Measurements from ENCODE around the gene STRBP.

Gene STRBP

DNA sequence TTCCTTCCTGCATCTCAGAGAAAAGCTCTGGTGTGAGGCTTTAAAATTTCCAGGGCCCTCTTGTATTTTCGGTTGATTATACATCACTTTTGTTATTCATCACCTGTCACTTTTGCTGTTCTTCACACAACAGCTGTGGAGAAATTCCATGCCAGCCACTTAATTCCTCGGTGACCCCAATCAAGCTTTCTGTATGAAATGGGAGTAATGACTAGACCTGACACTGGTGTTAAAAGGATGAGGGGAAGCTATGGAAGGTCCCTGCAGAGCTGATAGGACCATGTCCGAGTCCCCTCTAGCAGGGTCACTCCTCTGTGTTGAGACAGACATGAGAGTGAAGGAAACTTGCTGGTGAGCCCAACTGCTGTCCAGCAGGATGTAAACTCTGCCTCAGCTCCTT lies 175.2 kb downstream of the STRBP start:
- H3K4me3 ChIP-seq (ENCODE audit: low read depth, low read length): no peak overlapping the region
- TF ChIP-seq, protein P1, sequence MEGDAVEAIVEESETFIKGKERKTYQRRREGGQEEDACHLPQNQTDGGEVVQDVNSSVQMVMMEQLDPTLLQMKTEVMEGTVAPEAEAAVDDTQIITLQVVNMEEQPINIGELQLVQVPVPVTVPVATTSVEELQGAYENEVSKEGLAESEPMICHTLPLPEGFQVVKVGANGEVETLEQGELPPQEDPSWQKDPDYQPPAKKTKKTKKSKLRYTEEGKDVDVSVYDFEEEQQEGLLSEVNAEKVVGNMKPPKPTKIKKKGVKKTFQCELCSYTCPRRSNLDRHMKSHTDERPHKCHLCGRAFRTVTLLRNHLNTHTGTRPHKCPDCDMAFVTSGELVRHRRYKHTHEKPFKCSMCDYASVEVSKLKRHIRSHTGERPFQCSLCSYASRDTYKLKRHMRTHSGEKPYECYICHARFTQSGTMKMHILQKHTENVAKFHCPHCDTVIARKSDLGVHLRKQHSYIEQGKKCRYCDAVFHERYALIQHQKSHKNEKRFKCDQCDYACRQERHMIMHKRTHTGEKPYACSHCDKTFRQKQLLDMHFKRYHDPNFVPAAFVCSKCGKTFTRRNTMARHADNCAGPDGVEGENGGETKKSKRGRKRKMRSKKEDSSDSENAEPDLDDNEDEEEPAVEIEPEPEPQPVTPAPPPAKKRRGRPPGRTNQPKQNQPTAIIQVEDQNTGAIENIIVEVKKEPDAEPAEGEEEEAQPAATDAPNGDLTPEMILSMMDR (IDR thresholded peaks at IDR 0.05; ENCODE audit: low read depth, low read length): no peak
- TF ChIP-seq MYC (IDR thresholded peaks at IDR 0.05; ENCODE audit: low read depth, low read length) (no peak), POLR2A (IDR thresholded peaks at IDR 0.05; ENCODE audit: extremely low read depth, insufficient read length) (no peak)
- TF ChIP-seq, protein P2, sequence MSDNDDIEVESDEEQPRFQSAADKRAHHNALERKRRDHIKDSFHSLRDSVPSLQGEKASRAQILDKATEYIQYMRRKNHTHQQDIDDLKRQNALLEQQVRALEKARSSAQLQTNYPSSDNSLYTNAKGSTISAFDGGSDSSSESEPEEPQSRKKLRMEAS (IDR thresholded peaks at IDR 0.05; ENCODE audit: low read depth, low read length): no peak
- DNase-seq (ENCODE audit: low read depth): no peak

DNA sequence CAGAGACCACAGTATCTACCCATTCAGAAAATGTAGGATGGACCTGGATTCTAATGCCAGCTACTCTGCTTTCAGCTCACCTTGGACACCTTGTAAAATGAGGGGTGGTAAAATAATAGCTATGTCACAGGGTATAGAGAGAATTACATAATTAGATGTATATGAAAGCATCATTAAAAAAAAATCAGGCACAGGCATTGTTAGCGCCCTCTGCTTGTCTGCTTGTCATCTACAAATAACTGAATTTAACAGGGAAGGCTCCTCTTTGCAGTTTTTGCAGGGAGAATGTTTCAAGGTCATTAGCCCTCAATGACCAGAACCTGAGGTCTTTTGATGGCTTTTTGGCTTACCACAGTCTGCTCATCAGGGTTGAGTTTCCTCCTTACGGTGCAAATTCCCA lies 176.9 kb downstream of the STRBP start:
- H3K4me3 ChIP-seq (ENCODE audit: low read depth, low read length): no peak overlapping the region
- no peak for DNase-seq (ENCODE audit: low read depth)

DNA sequence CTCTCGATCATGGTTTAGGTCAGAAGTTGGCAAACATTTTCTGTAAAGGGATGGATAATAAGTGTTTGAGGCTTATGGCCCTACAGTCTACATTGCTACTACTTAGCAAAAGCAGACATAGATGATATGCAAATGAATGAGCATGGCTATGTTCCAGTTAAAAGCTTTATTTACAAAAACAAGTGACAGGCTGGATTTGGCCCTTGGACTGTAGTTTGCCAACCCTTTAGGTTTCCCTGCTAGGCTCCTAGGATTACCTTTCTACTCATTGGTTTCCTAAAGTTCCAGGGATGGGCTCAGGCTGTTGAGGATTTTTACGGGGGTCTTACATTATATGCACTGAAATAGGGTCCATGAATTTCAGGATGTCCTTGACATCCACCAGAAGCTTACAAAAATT lies 177.4 kb downstream of the STRBP start:
- no peak overlapping the region for H3K4me3 ChIP-seq (ENCODE audit: low read depth, low read length)
- no peak for DNase-seq (ENCODE audit: low read depth)
- no peak for TF ChIP-seq MYC (IDR thresholded peaks at IDR 0.05; ENCODE audit: low read depth, low read length)
- TF ChIP-seq, protein P1 (IDR thresholded peaks at IDR 0.05; ENCODE audit: low read depth, low read length): no peak
- TF ChIP-seq, protein P2 (IDR thresholded peaks at IDR 0.05; ENCODE audit: low read depth, low read length): no peak
- TF ChIP-seq POLR2A (IDR thresholded peaks at IDR 0.05; ENCODE audit: extremely low read depth, insufficient read length): no peak

More for the DNA sequence above, 176.9 kb downstream of the STRBP start:
- TF ChIP-seq MYC (IDR thresholded peaks at IDR 0.05; ENCODE audit: low read depth, low read length): no peak
- TF ChIP-seq, protein P1 (IDR thresholded peaks at IDR 0.05; ENCODE audit: low read depth, low read length): no peak
- TF ChIP-seq, protein P2 (IDR thresholded peaks at IDR 0.05; ENCODE audit: low read depth, low read length): no peak
- TF ChIP-seq POLR2A (IDR thresholded peaks at IDR 0.05; ENCODE audit: extremely low read depth, insufficient read length): no peak

DNA sequence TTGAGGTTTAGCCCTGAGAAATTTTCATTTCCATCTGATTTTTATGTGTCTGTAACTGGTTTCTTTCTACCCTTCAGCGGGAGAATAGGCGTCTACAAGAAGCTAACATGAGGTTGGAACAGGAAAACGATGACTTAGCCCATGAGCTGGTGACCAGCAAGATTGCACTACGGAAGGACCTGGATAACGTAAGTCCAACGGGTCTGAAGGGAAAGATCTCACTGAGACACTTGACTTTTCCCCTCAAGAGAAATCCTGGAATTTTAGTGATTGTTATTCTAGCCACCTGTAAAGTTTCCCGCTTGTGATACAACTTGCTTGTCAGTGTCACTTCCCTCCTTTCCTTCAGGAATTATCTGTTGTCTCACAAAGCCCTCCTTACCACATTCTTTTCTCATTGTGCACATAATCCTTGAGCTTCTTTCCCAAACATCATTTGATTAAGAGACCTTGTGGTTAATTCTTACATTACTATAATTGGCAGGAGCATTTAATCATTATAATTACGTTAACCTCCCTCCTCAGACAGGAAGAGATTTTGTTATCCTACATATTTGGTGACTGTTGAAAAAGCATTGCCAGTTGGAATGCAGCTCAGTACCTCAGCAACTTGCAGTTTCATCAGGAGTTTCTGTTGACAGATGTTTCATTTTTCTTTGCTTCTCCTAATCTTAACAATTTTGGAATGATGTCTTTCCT lies 178.0 kb downstream of the STRBP start:
- H3K4me3 ChIP-seq (ENCODE audit: low read depth, low read length): no peak overlapping the region
- no peak for DNase-seq (ENCODE audit: low read depth)
- TF ChIP-seq, protein P2 (IDR thresholded peaks at IDR 0.05; ENCODE audit: low read depth, low read length): no peak
- TF ChIP-seq, protein P1 (IDR thresholded peaks at IDR 0.05; ENCODE audit: low read depth, low read length): no peak
- TF ChIP-seq POLR2A (IDR thresholded peaks at IDR 0.05; ENCODE audit: extremely low read depth, insufficient read length) (no peak), MYC (IDR thresholded peaks at IDR 0.05; ENCODE audit: low read depth, low read length) (no peak)

DNA sequence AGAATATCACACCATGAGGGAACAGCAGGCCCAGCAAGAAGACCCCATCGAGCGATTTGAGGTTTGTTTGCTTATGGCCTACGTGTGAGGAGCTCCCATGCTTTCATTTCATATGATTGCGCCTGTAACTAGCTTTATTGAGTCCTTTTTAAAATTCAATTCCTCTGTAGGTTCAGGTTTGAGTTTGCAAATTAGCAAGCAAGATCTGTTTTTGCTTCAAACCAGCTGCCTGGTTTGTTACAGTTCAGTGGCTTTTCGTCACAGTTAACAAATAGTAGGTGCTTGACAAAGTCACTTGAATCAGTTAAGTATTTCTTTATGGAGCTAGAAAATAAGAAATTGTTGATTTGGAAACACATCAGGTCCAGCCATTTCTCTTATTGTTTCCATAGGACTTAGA lies 178.6 kb downstream of the STRBP start:
- H3K4me3 ChIP-seq (ENCODE audit: low read depth, low read length): no peak overlapping the region
- DNase-seq (ENCODE audit: low read depth): no peak
- TF ChIP-seq, protein P1 (IDR thresholded peaks at IDR 0.05; ENCODE audit: low read depth, low read length): no peak
- TF ChIP-seq, protein P2 (IDR thresholded peaks at IDR 0.05; ENCODE audit: low read depth, low read length): no peak
- no peak for TF ChIP-seq POLR2A (IDR thresholded peaks at IDR 0.05; ENCODE audit: extremely low read depth, insufficient read length)
- TF ChIP-seq MYC (IDR thresholded peaks at IDR 0.05; ENCODE audit: low read depth, low read length): no peak
